ENCODE measurements around the gene TENT4A. TPM values are rescaled to one million over a fixed set of nuclear protein-coding genes. Genes with fewer than 3 reads are reported as not detected.
"Not testable (repeated sequence)": the region's sequence is repeated elsewhere in the genome, so short reads cannot be mapped to it uniquely, and the experiment has no call there.

The TENT4A gene
- total RNA-seq, result 5.7 and 13.8 TPM in 2 replicates

GRCh38 chr5:6713274-6714225 lies at the start of gene TENT4A:
Gene TENT4A, plus strand, starts transcription at chr5:6713432. Its CDS starts 552 bp downstream, at chr5:6713984.
- no peak for DNase-seq (ENCODE audit: low read depth)

GRCh38 chr5:6666762-6667161 lies 46.5 kb upstream of the TENT4A start:
- DNase-seq (ENCODE audit: low read depth), result no peak

- DNase-seq (ENCODE audit: low read depth), result no peak
Measured at GRCh38 chr5:6667648-6668047, 45.6 kb upstream of the TENT4A start.

- DNase-seq (ENCODE audit: low read depth), result not testable (repeated sequence)
Measured at GRCh38 chr5:6668717-6669116, 44.5 kb upstream of the TENT4A start.

- no peak for DNase-seq (ENCODE audit: low read depth)
Measured at GRCh38 chr5:6673031-6673430, 40.2 kb upstream of the TENT4A start.

GRCh38 chr5:6673963-6674362 lies 39.3 kb upstream of the TENT4A start:
- no peak for DNase-seq (ENCODE audit: low read depth)

- no peak for DNase-seq (ENCODE audit: low read depth)
Measured at GRCh38 chr5:6674421-6674820, 38.8 kb upstream of the TENT4A start.

- DNase-seq (ENCODE audit: low read depth), result no peak
Measured at GRCh38 chr5:6674886-6675285, 38.3 kb upstream of the TENT4A start.

- no peak for DNase-seq (ENCODE audit: low read depth)
Measured at GRCh38 chr5:6675784-6676491, 37.3 kb upstream of the TENT4A start.

- peak; percentile 9 for DNase-seq (ENCODE audit: low read depth)
Measured at GRCh38 chr5:6676702-6677101, 36.5 kb upstream of the TENT4A start.

- no peak for DNase-seq (ENCODE audit: low read depth)
Measured at GRCh38 chr5:6678385-6678784, 34.8 kb upstream of the TENT4A start.

- DNase-seq (ENCODE audit: low read depth), result no peak
Measured at GRCh38 chr5:6680922-6681321, 32.3 kb upstream of the TENT4A start.

- no peak for DNase-seq (ENCODE audit: low read depth)
Measured at GRCh38 chr5:6681682-6682081, 31.6 kb upstream of the TENT4A start.

GRCh38 chr5:6682239-6682638 lies 31.0 kb upstream of the TENT4A start:
- no peak for DNase-seq (ENCODE audit: low read depth)

GRCh38 chr5:6683241-6683640 lies 30.0 kb upstream of the TENT4A start:
- no peak for DNase-seq (ENCODE audit: low read depth)

- no peak for DNase-seq (ENCODE audit: low read depth)
Measured at GRCh38 chr5:6684075-6684474, 29.2 kb upstream of the TENT4A start.

GRCh38 chr5:6686501-6686900 lies 26.7 kb upstream of the TENT4A start:
- DNase-seq (ENCODE audit: low read depth), result no peak

GRCh38 chr5:6686915-6687409 lies 26.3 kb upstream of the TENT4A start:
- peak; percentile 42 for DNase-seq (ENCODE audit: low read depth)

- DNase-seq (ENCODE audit: low read depth), result no peak
Measured at GRCh38 chr5:6687505-6687904, 25.7 kb upstream of the TENT4A start.

- no peak for DNase-seq (ENCODE audit: low read depth)
Measured at GRCh38 chr5:6692906-6693305, 20.3 kb upstream of the TENT4A start.

GRCh38 chr5:6698696-6699095 lies 14.5 kb upstream of the TENT4A start:
- DNase-seq (ENCODE audit: low read depth), result no peak

GRCh38 chr5:6699357-6699756 lies 13.9 kb upstream of the TENT4A start:
- no peak for DNase-seq (ENCODE audit: low read depth)
